GM18861 (cell line): ENCODE measurements around the gene KIAA1328.
A peak's percentile ranks its signal among the peaks of the same experiment; 100 is the strongest.

ENCODE experiments used
- ATAC-seq: cut with Tn5 transposase; IDR thresholded peaks from one replicate; pipeline ENCODE4 v1.9.1; 2021; ENCODE audit not compliant: unreplicated experiment

The KIAA1328 gene

DNA sequence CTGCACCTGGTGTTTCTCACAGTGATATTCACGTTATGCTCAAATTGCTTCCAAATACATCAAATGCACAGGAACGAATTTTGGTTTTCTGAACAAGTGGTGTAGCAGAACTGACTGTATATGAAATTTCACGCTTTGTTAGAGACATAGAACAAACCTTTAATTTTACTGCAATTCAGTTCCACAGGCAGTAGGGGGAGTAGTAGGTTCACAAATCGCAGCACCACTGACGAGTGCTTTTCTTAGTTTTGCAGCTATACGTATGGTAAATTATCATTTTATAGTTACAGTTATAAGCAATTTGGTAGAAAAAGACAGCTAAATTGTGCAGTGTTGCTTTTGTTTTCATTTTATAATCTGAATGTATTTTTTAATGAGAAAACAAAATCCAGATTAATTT, 113.3 kb downstream of the KIAA1328 start:
- no peak for ATAC-seq

DNA sequence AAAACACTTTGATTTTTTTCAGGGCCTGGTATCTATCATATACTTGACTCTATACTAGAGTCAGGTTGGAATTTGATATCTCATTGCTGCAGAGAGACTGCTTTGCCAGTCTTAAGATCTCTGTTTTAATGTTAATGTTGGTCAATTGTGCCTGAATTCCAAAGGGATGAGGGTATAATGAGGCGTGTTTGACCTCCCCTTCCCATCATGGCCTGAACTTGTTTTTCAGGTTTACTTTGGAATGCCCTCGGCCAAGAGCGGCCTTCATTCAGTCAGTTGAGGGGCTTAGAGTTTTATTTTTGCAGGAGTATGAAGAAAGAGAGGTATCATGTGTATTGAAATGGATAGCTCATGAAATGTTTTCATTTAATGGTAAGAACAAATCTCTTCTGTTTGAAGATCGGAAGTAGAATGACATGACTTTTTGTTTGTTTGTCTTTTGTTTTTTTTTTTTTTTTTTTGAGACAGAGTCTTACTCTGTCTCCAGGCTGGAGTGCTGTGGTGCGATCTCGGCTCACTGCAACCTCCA, 119.0 kb downstream of the KIAA1328 start:
- no peak for ATAC-seq

DNA sequence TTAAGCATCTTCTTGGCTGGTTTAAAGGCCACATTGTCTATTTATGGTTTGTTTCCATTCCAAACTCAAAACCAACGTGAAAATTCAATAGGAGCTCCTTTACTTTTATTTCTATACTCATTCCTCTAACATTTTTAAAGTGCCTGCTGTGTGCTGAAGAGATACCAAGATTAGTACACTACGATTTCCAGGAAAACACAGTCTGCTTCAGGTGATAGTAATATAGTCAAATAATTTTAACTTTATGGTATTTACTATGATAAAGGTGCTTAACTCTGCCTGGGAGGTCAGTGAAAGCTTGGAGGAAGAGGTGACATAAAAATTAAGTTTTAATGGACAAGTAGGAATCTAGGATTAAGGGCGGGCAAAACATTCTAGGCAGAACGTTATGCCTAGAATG, 121.4 kb downstream of the KIAA1328 start:
- ATAC-seq: no peak

DNA sequence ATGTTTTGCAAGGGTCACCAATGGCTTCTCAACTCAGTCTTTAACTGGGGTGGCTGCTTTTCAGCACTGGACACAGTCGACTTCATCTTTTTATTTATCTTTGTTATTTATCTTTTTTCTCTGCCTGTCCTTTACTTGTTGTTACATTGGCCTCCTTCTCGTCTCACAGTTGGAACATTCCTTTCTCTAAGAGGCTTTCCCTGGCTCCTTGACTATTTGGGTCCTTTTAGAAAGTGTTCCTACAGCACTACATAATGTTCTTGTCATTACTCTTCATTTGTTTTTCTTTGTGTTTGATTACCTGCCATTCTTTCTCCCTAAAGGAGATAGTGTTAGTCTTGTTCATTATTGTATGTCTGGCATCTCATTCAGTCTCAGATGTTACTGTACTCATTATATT, 122.0 kb downstream of the KIAA1328 start:
- ATAC-seq: no peak

DNA sequence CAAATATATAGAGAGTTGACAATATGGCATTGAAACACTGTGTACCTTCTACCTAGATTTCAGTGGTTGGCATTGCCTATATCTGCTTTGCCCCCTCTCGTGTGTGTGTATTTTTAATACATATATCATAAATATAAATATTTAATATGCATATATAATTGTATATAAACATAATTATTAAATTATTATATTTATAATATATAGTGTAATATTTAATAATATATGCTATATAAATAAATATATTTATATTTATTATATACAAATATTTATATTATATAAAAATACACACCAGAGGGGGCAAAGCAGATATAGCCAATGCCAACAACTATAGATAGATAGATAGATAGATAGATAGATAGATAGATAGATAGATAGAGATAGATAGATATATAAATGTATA, 124.1 kb downstream of the KIAA1328 start:
- ATAC-seq: no peak

DNA sequence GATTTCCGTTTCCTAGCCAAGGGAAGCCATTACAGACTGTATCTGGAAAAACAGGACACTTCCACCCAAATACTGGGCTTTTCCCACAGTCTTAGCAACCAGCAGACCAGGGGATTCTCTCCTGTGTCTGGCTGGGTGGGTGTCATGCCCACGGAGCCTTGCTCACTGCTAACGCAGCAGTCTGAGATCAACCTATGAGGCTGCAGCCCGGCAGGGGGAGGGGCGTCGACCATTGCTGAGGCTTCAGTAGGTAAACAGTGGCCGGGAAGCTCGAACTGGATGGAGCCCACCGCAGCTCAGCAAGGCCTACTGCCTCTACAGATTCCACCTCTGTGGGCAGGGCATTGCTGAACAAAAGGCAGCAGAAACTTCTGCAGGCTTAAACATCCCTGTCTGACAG, 131.1 kb downstream of the KIAA1328 start:
- ATAC-seq: no peak

DNA sequence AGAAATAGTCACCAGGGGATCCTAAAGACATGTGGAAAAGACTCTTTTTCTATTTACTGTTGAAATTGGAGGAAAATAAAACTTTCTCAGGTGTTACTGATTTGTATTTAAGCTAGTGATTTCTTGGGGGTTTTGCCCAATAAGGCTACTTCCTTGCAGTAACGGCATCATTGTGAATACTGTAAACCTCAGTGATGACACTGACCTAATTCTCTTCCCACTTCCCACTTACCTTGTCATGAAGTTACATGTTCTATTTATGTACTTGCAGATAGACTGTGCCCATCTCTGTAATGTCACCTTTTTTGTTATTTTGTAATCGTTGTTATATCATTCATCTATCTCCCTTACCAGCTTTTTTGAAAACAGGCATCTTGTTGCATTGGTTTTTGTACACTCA, 134.5 kb downstream of the KIAA1328 start:
- no peak for ATAC-seq

DNA sequence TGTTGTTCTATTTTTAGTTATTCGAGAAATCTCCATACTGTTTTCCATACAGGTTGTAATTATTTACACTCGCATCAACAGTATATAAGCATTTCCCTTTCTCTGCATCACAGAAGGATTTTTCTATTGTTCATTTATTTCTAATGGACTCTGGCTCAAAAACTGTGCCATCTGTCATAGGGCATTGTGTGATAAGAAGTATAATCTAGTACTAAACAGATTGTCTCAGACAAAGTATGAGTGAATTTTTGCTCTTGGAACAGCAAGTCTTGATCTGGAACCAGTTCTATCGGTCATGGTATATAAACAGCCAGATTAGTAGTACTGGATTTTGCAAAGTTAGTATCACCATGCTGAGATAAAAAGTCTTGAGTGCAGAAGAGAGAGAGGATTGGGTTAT, 145.8 kb downstream of the KIAA1328 start:
- ATAC-seq: no peak

DNA sequence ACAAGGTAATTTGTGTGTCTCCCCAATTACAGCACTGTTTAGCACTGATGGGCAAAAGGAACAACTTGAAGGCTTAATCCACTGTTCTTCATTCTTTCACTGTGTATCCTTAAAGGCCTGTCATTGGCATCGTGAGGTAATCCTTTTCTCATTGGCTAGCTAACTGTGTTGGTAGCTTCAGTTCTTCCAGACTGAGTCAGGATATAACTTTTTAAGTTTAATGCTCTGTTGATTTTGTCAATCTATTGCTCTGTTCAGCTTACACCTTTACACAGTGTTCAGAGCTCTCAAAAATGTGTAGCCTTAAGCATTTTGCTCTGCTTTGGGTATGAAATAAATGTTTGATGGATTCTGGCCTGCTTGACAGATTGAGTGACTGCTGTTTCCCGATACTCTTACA, 148.2 kb downstream of the KIAA1328 start:
- ATAC-seq: no peak

DNA sequence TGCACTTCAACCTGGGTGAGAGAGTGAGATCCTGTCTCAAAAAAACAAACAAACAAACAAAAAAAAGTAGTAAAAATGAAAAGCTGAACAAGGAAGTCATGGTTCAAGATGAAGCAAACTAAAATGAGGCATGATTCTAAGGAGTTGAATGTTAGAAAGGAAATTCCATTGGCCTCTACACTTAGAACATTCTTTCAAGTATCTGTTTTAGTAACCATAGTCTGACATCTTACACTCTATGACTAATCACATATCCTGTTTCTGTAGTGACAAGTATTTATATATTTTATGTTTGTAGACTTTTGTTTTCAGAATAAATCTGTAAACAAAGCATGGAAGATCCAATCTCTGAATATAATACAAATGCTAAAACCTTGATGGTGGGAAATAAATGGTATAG, 164.1 kb downstream of the KIAA1328 start:
- ATAC-seq: no peak

DNA sequence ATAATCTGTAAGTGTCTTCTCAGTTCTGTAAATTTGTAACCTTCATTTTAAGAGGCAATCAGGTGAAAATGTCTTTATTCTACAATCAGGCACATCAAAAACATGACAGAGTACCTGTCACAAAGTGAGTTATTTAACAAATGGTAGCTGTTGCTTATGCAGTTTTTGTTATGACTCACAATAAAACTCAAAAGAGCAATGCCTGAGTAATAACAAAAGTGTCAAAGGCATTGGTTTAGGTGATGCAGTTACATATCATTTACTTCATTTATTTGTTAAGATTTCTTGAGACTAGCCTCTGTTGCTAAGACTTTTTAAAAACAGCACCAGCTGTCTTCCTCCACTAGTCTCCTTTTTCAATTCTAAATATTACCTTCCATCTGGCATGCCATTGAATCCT, 177.8 kb downstream of the KIAA1328 start:
- ATAC-seq: peak; percentile 95

DNA sequence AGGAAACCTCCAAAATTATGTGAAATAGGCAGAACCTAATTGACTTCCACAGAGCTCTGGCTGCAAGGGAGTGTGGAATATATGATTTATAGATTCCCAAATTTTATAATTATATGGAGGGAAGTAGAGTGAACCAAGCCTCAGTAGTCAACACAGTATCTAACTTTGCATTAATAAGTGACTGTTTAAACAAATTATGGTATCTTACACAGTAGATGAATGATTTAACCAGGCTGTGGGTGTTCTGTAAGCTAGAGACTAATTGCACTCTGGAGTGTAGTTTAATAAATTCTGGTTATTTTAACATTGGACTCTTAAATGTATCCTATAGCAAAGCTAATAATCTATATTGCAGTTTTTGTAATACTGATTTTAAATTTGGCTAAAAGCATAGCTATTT, 183.5 kb downstream of the KIAA1328 start:
- ATAC-seq: peak; percentile 77

DNA sequence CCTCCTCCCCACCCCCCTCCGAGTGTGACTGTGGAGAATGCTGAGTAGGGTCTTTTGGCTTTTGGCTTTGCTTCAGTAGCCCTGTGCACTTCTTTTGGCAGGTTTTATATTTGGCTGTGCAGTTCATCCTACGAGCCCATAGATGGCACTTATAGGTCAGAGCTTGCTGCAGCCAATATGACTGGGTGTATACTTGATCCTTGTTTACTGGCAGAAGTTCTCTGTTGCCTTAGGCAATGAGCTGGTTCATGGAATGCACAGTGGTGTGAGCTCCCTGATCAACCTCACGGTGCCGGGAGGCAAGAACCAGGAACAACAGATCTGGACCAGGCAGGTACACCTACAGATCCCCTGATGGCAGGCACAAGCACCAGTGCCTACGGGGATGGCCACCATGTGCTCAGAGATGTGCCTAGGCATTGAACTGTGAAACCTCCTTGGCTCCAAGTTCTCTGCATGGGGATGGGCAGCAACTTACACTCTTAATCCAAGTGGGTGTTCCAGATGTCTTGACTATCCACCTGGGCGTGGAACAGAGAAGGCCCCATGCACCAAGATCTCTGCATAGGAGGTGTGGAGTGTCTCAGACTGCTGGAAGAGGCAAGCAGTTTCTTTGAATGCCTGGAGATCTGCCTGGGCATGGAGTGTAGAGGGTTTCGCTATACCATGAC, 190.4 kb downstream of the KIAA1328 start:
- no peak for ATAC-seq

DNA sequence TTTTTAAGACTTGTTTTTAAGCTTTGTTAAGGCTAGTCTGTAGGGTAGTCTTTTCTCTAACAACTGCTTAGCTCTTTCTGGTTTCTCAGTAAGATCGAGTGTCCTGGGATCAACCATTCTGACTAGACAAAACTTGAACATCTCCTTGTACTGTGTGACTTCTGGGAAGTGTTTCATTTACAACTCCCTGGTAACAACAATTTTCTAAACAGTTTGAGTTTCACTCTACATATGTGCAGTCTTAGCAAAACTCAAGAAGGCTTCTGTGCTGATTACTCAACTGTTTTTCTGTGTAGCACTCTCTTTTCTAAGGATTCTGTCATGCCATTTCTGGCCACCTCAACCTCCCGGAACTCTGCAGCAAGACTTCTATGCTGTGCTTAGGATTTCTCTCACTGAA, 204.5 kb downstream of the KIAA1328 start:
- no peak for ATAC-seq

DNA sequence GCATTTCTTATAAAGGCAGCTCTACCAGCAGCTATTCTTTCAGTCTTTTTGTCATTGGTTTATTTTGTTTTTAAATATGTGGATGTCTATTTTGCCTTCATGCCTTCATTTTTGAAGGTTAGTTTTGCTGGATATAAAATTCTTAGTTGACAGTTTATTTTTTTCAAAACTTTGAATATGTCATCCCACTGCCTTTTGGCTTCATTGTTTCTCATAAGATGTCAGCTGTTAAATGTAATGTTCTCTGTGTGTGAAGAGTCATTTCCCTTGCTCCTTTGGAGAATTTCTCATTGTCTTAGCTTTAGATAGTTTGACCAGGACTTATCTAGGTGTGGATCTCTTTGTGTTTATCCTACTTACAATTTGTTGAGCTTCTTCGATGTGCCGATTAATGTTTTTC, 213.5 kb downstream of the KIAA1328 start:
- ATAC-seq: no peak

DNA sequence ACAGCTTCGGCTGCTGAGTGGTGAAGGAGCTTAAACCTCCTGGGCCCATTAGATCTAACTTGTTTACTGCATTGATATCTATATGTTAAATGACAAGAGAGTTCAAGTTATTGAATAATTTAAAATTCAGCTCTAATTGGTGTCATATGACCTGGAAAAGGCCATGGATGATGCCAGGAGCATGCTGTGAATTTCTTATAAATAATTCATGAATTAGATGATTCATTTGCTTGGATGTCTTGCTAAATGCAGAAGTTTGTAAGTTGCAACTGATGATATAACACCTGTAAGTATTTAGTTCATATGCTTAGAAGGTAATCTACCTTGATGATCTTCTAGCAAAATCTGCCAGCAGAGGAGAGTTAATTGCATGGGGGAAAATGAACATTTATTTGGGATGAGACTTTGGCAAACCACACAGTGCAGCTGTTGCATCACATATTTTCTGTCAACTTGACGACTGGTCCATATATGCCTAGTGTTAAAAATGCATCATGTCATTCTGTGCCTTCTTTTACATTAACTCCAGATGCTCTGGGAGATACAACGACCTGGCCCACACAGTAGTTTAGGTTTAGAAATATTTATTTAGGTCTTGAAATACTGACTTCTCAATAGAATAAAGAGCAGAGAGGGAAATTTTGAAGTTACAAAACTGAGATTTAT, 226.3 kb downstream of the KIAA1328 start:
- no peak for ATAC-seq

DNA sequence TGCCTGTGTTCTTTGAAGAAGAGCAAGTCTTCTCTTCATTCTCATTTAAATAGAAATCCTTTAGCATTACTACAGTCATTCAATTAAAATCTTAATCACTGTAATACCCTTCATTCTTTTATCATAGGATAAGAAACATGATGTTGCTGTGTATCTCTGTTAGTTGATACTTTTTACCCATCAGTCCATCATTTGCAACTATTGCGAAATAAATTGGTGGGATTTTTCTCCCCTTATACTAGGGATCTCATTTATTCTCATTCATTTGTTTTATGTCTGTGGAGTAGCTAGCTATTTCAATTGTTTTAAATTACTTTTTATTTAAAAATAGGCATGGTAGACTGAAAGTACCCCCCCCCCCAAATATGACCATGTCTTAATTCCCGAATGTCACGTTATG, 235.3 kb downstream of the KIAA1328 start:
- ATAC-seq: no peak

DNA sequence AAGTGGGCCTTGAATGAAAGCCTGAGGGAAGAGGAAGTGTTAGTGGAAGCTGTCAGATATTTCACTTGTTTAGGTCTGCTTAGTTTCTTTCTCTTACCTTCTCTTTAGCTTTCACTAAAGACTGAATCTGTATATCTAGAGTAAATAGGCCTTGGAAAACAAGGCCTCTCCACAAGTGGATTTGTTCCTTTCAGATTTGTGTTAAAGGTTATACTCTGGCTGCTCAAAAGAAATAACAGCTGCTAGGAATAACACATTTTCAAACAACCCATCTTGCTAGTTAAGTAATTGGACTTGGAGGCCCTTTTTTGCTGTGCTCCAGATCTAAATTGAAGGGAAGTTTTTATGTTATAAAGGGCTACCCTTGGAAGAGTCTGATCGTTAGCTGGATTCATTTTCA, 236.3 kb downstream of the KIAA1328 start:
- no peak for ATAC-seq

DNA sequence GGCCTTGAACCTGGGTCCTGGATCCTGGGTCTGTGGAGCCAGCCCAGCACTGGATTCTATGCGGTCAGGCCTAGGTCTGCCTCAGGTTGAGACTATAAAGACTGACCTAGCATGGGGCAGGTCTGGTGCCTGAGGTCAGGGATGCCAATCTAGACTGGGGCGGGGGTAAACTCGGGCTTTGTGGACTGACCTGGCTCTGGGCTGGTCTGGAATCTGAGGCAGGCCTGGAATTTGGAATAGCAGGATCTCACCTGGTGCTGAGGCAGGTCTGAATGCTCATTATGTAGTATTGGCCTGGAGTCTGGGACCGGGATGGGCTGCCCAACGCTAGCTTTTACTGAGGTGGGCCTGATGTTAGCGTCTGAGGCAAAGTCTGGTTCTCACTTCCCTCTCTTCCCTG, 256.0 kb downstream of the KIAA1328 start:
- no peak for ATAC-seq

DNA sequence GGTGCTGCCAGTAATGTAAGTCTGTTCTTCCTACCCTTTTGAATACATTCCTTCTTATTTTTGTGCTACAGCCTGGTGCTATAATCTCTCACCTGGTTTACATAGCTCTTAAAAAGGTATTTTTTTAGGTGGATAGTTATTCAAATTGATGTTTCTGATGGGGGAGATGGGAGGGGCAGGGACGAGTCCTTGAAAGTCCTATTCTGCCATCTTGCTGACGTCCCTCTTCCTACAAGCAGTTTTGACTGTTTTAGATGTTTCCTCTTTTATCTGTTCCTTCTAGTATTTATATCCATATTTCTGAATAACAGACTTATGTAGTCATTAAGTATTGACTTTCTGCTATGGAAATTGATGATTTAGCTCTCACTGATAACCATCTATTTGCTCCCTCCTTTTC, 256.4 kb downstream of the KIAA1328 start:
- no peak for ATAC-seq

DNA sequence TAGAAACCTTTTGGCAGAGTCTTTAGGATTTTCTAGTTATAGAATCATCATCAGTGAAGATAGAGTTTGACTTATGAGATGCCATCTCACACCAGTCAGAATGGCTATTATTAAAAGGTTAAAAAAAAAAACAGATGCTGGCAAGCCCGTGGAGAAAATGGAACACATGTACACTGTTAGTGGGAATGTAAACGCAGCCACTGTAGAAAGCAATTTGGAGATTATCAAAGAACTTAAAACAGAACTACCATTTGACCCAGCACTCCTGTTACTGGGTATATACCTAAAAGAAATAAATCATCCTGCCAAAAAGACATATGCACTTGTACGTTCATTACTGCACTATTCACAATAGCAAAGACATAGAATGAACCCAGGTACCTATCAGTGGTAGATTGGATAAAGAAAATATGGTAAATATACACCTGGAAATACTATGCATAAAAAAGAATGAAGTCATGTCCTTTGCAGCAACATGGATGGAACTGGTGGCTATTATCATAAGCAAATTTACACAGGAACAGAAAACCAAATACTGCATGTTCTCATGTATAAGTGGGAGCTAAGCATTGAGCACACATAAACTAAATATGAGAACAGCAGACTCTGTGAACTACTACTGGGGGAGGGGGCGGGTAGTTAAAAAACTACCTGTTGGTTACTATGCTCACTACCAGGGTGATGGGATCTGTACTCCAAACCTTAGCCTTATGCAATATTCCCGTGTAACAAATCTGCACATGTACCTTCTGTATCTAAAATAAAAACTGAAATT, 279.0 kb downstream of the KIAA1328 start:
- no peak for ATAC-seq

DNA sequence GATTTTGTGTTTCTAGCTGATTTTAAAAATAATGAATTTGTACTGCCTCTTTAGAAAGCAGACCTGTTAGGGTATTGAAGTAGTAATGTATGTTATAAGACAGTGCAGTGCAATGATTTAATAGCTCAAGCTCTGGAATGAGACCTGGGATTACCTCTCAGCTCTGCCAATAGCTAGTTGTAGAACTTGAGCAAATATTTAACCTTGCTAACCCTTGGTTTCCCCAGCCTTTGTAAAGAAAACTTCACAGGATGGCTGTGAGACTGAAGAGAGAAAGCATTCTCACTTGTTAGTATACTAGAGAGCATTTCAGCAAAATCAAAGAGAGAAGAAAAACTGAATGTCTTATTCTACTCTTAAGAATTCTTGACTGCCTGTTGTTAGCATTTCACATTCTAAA, 293.9 kb downstream of the KIAA1328 start:
- ATAC-seq: no peak
